ENCODE data around the gene CLEC18B.
A peak's percentile ranks its signal among the peaks of the same experiment; 100 is the strongest.
"Not testable (repeated sequence)": the region's sequence is repeated elsewhere in the genome, so short reads cannot be mapped to it uniquely, and the experiment has no call there.

Gene CLEC18B

DNA sequence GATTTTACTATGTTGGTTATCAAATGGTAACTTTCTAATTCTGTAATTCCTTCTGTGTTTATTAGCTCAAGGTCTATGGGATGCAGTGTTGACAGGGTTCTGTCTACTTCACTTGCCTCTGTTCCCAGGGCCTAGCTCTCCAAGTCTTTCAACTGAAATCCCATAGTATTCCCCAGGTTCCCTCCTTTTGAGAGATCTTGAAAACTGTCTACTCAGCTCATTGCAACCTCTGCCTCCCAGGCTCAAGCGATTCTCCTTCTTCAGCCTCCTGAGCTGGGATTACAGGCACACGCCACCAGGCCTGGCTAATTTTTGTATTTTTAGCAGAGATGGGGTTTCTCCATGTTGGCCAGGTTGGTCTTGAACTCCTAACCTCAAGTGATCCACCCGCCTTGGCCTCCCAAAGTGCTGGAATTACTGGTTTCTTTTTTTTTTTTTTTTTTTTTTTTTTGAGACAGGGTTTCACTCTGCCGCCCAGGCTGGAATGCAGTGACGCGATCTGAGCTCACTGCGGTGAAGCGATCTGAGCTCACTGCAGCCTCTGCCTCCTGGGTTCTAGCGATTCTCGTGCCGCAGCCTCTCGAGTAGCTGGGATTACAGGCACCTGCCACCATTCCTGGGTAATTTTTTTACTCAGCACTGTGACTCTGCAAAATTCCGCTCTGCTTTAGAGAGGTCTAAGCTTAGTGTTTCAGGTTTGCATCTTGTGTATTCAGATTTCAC is 22.5 kb upstream of the CLEC18B start:
- DNase-seq (ENCODE audit: low read depth in 3 of 3), result not testable (repeated sequence)

DNA sequence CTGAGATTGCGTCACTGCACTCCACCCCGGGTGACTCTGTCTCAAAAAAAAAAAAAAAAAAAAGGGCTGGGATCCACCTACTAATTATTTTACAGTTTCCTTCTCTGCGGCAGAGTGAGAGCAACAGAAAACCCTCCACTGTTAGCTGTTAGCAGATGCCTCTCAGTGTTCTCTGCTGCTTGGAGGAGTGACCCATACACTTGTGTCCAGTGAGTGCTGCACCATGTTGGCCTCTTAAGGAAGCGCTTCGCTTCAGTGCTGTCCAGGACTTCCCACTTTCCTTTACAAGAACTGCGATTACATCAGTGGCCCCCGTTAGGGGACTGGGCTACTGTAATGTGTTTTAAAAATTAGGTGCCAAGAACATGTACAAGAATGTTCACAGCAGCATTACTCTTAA is 18.4 kb upstream of the CLEC18B start:
- no peak for DNase-seq (ENCODE audit: low read depth in 3 of 3)

DNA sequence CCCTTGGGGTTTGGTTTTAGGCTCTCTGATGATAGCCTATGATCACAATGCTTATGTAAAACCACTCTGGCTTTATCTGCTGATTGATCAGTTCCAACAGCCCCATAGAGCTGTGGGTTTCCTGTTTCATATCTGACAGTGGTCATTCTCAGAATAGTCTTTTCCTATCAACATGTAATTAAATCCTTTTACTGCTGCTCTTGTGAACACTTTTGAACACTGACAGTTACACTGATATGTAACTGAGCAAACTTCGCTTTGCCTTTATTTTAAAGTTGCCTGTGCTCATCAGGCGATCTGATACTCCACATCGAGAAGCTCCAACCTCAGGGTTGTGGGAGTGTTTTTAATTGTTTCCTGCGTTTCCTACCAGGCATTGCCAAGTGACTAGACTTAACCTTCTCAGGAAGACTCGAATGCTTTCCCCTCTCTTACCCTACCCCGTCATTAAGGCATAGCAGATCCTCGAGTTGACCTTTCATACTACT is 17.3 kb upstream of the CLEC18B start:
- DNase-seq (ENCODE audit: low read depth in 3 of 3), result no peak

DNA sequence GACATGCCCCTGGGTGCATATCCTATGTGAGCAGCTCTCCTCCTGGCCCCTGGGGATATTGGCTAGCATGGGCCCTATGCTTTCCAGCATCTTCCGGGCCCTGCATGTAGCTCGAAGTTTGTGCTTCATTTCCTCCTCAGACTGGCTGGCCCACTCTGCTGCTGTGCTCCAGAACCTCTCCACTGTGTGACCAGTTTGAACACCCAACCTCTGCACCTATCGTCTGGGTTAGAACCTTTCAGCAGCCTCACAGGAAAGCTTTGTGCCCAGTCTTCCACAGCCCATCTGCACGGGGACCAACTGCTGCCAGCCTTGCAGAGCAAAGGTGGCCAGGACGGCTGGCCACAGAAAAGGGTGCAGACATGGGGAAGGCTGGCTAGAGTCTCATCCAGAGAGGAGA is 10.2 kb upstream of the CLEC18B start:
- DNase-seq (ENCODE audit: low read depth in 3 of 3), result no peak

DNA sequence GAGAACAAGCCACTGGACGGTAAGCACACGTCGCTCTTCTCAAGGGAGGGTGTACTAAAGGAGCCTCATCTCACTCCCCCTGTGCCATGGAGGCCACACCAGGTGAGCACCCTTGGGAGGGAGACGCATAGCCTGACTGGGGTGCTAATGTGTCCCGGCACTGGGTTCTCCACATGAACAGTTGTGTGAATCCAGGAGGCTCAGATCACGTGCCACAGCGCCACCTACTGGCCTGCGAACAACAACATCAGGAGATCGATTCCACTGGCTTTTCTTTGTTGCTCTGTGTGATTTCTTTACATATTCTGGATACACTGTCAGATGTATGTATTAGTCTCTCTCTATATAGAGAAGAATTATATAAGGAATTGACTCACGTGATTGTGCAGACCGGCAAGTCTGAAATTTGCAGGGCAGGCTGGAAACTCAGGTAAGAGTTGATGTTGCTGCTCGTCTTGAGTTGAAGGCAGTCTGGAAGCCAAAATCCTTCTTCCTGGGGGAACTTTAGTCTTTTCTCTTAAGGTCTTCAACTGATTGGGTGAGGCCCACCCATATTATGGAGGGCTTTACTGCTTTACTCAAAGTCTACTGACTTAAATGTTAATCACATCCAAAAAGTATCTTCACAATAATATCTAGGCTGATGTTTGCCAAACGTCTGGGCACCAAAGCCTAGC is 8.9 kb upstream of the CLEC18B start:
- DNase-seq (ENCODE audit: low read depth in 3 of 3), result peak; percentile 10 to 16 (median 14)

DNA sequence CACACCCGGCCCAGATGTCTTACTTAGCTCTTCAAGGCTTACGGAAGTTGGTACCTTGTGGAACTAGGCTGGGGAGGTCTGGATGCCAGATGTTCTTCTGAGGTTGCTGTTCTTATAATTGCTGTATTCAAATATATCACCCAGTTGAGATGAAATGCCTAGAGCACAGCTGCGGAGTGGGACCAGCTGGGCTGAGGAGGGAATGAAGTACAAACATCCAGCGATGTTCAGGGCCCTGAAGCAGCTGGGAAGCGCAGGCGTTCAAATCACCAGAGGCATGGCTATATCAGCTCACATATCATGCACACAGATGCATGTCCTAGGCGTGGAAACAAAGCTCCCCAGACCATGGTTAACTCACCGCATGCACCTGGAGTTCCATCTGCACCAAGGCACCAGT is 7.2 kb upstream of the CLEC18B start:
- DNase-seq (ENCODE audit: low read depth in 3 of 3), result not testable (repeated sequence)

DNA sequence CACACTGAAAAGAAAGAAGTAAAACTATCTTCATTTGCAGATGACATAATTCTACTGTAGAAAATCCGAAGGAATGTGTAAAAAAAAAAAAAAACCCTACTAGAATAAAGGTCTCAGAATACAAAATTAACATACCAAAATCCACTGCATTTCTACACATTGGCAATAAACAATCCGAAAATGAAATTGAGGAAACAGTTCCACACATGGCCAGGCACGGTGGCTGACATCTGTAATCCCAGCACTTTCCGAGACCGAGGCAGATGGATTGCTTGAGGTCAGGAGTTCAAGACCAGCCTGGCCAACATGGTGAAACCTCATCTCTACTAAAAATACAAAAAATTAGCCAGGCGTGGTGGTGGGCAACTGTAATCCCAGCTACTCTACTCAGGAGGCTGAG is 4.5 kb upstream of the CLEC18B start:
- not testable (repeated sequence) for DNase-seq (ENCODE audit: low read depth in 3 of 3)

DNA sequence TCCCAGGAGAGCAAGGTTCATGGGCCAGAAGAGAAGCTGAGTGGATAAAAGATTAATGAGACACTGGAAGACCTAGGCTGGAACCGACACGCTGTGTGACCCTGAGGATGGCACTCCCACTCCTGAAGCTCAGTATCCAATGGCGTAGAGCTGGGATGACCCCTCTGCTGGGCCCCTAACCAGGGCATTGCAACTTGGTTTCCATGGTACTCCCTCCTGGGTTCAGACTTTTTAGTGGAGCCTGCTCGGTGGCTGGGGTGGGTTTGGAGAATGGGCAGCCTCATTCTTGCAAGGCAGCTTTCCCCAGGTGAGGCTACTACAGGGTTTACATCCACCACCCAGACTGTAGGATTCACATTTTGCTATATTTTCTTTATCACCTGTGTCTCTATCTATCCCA is 2.4 kb upstream of the CLEC18B start:
- not testable (repeated sequence) for DNase-seq (ENCODE audit: low read depth in 3 of 3)

DNA sequence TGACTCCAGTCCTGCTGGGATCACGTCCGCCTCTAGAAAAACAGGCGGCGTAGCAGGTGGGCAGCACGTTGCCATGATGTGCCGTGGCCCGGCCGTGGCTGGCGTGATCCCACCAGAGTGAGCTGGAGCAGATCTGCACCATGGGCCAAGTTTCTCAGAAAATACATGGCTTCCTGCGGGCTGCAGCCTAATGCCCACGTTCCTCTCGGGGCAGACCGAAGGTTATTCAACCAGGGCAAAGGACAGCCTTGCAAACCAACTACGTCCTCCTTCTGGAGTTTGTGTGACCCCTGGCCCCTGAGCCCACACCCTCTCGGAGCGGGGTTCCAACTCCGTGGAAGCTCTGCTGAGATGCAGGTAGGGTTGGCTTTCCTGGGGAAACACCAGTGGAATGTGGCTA is 808 bp upstream of the CLEC18B start:
- not testable (repeated sequence) for DNase-seq (ENCODE audit: low read depth in 3 of 3)

DNA sequence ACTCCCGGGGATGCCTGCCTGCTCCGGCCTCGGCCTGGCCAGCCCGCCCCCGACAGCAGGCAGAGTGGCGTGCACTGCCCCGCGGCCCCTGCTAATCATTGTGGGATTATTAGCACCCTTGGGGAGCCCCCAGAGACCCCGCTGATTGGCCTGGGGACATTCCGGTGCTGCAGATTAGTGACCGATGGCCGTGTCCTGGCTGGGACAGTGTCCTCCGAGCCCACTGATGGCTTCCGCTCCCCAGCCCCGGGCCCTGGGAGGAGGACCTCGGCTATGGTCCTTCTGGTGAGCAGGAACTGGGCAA is 156 bp upstream of the CLEC18B start:
- not testable (repeated sequence) for DNase-seq (ENCODE audit: low read depth in 3 of 3)

DNA sequence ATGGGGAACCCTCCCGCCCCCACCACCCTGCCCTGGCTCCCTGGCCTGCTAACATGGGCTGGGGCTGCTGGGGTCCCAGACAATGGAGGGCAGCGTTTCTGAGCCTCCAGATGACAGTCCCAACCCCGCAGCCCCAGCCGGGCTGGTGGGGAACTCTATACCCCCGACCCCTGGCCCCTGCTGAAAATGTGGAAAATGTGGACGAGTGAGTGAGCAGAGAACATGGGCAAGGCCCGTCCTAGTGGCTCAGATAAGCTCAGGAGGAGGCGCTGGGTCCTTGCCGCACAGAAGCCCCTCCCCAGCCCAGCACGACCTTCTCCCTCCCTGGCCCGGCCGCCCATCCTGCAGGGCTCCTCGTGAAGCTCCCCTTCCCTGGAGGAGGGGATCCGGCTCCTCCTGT is 1.5 kb downstream of the CLEC18B start:
- DNase-seq (ENCODE audit: low read depth in 3 of 3), result not testable (repeated sequence)

DNA sequence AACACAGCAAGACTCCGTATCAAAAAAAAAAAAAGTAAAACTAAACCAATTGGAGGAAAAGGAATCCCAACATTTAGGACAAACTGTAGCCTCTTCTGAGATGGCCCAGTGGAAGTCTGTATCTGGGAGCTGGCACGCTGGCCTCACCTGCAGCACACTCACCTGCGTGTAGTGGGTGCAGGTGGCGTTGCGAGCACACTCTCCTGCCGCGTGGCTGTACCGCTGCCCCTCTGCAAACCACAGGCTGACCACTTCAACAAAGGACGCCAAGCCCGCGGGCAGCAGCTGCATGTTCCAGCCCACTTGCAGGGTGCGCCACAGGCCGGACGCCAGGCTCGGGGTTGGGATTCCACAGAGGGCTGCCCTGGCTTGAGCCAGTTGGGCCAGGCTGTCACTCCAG is 3.4 kb downstream of the CLEC18B start:
- DNase-seq (ENCODE audit: low read depth in 3 of 3), result not testable (repeated sequence)

DNA sequence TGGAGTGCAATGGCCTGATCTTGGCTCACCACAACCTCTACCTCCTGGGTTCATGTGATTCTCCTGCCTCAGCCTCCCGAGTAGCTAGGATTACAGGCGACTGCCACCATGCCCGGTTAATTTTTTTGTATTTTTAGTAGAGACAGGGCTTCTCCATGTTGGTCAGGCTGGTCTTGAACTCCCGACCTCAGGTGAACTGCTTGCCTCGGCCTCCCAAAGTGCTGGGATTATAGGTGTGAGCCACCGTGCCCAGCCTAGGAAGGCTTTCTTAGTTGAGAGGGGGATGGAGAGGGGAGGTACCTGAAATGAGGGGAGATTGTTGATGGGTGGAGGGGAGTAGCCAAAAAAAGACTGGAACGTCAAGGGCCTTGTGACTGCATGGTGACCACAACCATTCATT is 7.4 kb downstream of the CLEC18B start:
- not testable (repeated sequence) for DNase-seq (ENCODE audit: low read depth in 3 of 3)

DNA sequence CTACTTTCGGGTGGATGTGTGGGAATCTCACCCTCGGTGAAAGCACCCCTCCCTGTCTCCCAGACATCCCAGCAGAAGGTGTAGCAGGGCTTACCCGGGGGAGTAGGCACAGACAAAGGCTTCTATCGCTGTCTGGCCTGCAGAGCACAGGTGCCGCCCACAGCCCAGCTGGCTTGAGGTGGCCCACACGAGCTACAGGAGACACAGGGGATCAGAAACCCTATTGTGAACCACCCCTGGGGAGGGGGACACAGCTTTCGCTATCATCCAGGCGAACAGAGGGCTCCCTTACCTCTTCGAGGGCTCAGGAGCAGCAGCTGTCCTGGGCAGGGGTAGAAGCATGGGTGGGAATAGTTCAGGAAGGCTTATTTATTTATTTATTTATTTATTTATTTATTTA is 7.8 kb downstream of the CLEC18B start:
- DNase-seq (ENCODE audit: low read depth in 3 of 3), result not testable (repeated sequence)

DNA sequence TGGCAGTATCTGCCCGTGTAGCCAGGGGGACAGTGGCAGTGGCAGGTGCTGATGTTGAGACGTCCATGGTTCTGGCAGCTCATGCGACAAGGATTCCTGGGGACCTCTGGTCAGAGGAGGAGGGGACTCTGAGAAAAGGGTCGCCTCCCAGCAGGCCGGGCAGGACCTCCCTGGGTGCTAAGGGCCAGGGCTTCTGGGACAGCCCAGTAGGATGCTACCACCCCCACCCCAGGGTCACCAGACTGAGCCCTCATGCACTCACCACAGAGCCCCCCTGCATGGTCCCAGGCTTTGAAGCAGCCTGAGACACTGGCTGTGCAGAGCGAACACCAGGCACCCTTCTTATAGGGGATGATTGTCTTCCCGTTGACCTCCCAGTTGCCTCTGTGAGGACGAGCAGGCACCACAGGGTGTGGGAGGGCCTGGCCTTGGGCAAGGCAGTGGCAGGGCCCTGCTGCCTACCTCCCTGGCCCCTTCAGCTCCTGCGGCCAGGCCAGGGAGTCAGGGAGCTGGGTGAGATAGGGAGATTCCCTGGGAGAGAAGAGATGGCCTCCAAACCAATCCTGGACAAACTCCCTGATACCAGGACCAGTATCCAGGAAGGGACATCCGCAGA is 8.4 kb downstream of the CLEC18B start:
- not testable (repeated sequence) for DNase-seq (ENCODE audit: low read depth in 3 of 3)

DNA sequence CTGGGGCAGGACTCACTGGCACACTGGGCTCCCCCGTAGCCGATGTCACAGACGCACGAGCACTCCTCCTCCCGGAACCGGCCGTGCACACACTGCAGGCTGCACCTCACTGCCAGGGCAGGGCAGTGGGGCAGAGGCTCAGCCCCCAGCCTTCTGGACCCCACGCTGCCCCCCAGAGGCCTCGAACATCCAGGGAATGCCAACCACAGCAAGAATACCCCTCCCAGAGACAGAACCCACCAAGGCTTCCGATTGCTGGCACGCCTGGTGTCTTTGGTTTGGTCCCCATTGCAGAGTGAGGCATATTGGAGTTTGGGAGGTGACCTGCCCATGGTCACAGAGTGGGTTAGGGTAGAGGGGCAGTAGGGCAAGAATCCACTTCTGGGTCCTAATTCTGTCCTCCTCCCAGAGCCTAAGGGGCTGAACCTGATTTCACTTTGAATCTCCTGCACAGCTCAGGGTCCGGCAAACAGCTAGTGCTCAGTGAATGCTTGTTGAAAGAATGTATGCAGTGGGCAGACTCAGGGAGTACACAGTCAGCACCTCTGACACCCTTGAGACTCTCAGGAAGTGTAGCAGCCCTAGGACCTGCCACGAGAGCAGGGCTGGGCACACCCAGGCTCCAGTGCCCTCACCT is 9.0 kb downstream of the CLEC18B start:
- not testable (repeated sequence) for DNase-seq (ENCODE audit: low read depth in 3 of 3)

DNA sequence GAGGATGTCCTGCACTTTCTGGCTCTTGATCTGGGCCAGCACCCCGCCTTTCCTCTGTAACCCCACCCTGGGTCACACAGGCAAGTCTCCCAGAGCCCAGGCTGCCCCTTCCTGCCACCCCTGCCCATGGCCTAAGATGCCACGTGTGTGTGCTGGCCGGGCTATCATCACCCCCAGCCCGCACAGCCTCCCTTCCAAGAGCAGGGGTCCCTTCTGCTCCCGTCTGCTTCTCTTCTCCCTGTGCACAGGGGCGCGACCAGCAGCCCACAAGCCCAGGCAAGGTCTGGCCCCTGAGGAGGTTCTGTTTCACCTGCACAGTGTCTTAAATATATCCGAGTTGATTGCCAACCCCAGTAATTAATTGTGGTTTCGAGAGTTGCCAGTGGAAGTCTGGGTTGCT is 10.3 kb downstream of the CLEC18B start:
- not testable (repeated sequence) for DNase-seq (ENCODE audit: low read depth in 3 of 3)

DNA sequence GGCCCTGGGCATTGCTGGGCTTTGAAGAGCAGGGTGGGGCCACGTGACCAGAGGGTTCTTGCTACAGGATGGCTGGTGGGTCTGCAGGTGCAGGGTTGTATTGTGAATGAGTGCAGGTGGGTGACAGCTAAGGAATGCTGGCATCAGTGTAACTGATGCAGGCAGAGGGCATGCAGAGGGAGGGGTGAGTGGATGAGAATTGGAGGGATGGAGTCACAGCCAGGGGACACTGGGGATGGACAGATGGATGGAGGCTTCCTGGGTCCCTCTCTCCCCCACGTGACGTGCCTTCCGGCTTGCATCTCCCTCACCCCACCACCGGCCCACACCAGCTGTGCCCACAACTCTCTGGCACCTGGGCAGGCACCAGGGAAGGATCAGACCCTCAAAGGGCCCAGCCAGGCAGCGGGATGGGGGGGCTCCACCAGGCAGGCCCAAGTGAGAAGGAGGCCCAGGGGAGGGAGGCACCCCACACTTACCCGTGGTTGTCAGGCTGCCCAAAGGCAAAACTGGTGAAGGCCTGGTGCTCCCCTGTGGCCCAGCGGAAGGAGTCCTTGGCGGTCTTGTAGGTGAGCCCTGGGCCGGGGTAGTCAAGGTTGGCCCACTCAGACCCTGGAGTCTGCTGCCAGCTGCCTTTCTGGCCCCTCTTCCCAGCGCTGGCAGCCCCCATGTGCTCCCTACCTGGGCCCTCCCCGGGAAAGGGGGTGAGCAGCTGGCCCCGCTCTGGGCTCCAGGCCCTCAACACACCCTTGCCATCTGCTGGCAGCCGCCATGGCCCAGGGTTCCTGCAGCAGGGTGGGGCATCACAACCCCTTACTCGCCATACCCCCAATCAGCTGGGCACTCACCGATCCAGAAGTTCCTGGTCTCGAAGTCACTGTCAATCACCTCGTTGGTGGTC is 11.0 kb downstream of the CLEC18B start:
- not testable (repeated sequence) for DNase-seq (ENCODE audit: low read depth in 3 of 3)

DNA sequence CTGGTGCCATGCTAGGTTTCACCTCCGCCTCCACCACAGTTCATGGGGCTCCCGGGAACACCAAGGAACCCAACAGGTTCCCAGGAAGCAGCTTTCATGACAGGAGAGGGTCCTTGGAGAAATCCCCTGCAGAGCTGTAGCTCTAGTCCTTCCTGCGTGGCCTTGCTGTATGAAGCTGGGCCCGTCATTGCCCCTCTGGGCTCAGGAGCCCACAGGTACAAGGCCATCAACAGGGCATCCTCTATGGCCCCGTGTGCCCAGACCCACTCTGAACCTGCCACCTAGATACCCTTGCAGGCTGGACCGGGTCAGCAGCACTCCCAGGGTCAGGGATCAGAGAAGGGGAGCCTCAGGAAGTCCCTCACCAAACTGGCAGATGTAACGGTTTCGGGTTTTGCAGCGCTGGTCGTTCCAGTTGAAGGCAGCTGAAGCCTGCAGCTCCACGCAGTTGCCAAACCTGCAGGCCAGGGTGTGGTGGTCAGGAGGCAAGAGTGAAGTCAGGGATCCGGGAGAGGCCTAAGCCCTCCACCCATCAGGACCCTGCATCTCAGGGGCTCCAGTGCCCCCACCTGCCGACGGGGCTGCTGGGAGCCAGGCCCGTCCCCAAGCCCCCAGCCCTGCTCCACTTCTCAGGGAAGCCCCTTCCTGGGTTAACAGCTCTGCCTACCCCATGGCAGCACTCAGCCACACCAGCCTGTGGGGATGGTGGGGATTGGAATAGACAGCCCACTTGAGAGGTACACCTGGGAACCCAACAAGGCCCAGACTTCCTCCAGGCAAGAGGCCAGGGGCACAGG is 11.9 kb downstream of the CLEC18B start:
- DNase-seq (ENCODE audit: low read depth in 3 of 3), result not testable (repeated sequence)

DNA sequence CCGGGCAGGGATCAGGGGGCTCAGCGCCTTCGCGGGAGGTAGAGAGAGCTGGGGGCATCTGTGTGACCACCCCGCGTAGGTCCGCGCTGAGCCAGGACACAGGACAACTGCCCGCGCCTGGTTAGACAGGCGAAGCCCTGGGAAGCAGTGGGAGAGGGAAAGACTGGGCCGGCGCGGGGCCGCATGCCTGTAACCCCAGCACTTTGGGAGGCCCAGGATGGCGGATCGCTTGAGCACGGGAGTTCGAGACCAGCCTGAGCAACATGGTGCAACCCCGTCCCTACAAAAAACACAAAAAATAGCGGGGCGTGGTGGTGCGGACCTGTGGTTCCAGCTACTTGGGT is 13.9 kb downstream of the CLEC18B start:
- DNase-seq (ENCODE audit: low read depth in 3 of 3), result not testable (repeated sequence)
